ENCODE data around the gene GARIN5B.

GRCh38 chr19:55320844-55321419 lies 42.1 kb downstream of the GARIN5B start:
- TF ChIP-seq POLR2A (IDR thresholded peaks at IDR 0.05) (no peak), POLR2AphosphoS5 (IDR thresholded peaks at IDR 0.05) (no peak)

Data from prostate gland (tissue), 1 donor.